SK-N-SH treated with all-trans-retinoic acid at 6 μM for 48 hours (cell line): Measurements from ENCODE around the gene NRBP1.

Source experiments
- PATZ1 ChIP-seq: fragments of 250-450 bp; sonication (Bioruptor Pico); IDR thresholded peaks from 2 replicates; pipeline ENCODE4 v1.8.0; 2020; ENCODE audit warnings: mild to moderate bottlenecking, moderate library complexity, borderline replicate concordance
- POU6F1 ChIP-seq: fragments of 250-450 bp; sonication (Bioruptor Pico); IDR thresholded peaks from 2 replicates; pipeline ENCODE4 v1.8.0; 2021; ENCODE audit warnings: low read depth, mild to moderate bottlenecking, moderate library complexity, borderline replicate concordance
- ZNF565 ChIP-seq: fragments of 450-650 bp; formaldehyde crosslinking; conservative IDR thresholded peaks from 2 replicates; pipeline ENCODE4 v1.5.0; 2020; ENCODE audit warnings: low read depth, mild to moderate bottlenecking, moderate library complexity

- TF ChIP-seq ZNF565 (CRISPR knock-in tag) (no peak), POU6F1 (CRISPR knock-in tag) (no peak), PATZ1 (CRISPR knock-in tag) (no peak)
Observed at GRCh38 chr2:27378809-27379290, 49.6 kb upstream of the NRBP1 start.
